ENCODE data around the gene COX18.

DNA sequence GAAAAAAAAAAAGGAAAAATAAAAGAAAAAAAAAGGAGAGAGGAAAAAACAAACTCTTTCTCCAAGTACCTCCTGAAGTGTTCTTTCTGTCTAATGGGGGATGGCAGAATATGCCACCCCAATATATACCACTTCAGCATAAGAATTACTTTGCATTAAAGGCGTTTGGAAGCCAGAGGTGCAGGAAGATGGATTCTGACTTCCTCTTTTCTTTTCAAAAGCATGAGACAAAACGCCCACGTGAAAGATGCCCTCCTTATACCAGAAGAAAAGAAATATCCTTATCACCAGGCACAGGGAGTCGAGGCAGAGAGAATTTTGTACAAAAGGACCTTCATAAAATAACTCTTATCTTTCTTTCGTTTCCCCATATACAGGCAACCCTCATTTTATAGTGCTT, 40.9 kb downstream of the COX18 start:
- TF ChIP-seq, protein P1, sequence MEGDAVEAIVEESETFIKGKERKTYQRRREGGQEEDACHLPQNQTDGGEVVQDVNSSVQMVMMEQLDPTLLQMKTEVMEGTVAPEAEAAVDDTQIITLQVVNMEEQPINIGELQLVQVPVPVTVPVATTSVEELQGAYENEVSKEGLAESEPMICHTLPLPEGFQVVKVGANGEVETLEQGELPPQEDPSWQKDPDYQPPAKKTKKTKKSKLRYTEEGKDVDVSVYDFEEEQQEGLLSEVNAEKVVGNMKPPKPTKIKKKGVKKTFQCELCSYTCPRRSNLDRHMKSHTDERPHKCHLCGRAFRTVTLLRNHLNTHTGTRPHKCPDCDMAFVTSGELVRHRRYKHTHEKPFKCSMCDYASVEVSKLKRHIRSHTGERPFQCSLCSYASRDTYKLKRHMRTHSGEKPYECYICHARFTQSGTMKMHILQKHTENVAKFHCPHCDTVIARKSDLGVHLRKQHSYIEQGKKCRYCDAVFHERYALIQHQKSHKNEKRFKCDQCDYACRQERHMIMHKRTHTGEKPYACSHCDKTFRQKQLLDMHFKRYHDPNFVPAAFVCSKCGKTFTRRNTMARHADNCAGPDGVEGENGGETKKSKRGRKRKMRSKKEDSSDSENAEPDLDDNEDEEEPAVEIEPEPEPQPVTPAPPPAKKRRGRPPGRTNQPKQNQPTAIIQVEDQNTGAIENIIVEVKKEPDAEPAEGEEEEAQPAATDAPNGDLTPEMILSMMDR (optimal IDR thresholded peaks at IDR 0.05 in 1 of 3, IDR thresholded peaks at IDR 0.05 in 1 of 3, conservative IDR thresholded peaks at IDR 0.05 in 1 of 3; ENCODE audit: extremely low read depth in 1 of 3, insufficient read depth in 2 of 3, low read length in 3 of 3), result no peak
- no peak for TF ChIP-seq EZH2 (IDR thresholded peaks at IDR 0.05; ENCODE audit: low read length)

Measured in keratinocyte (primary cell).